Keratinocyte (primary cell): ENCODE results near the gene ATAD1.

Experiments used
- CTCF ChIP-seq, 3 experiments: IDR thresholded peaks in 1 of 3; conservative IDR thresholded peaks in 1 of 3; optimal IDR thresholded peaks in 1 of 3; 2 replicates in 2 of 3; 3 replicates in 1 of 3; pipeline versions ENCODE3 to v1.5.1; 2011; ENCODE audit warnings: low read length in 3 of 3, mild to moderate bottlenecking in 3 of 3, moderate library complexity in 2 of 3, control low read depth in 1 of 3, inconsistent platforms in 1 of 3; ENCODE audit not compliant: insufficient read depth in 2 of 3; ENCODE audit errors: extremely low read depth in 1 of 3
- EZH2 ChIP-seq: IDR thresholded peaks from one replicate; pipeline ENCODE4 v1.6.1; 2012; ENCODE audit warnings: inconsistent platforms, mild to moderate bottlenecking, low read length, moderate library complexity

GRCh38 chr10:87836098-87836497 lies 18.1 kb upstream of the ATAD1 start:
- TF ChIP-seq CTCF (optimal IDR thresholded peaks at IDR 0.05 in 1 of 3, IDR thresholded peaks at IDR 0.05 in 1 of 3, conservative IDR thresholded peaks at IDR 0.05 in 1 of 3; ENCODE audit: extremely low read depth in 1 of 3, insufficient read depth in 2 of 3, low read length in 3 of 3), result no peak
- TF ChIP-seq EZH2, result no peak
